IPS-18c (cell line): ENCODE measurements around the gene SEMA6A.
"Not testable (repeated sequence)": the region's sequence is repeated elsewhere in the genome, so short reads cannot be mapped to it uniquely, and the experiment has no call there.

Experiments
- H3K4me3 ChIP-seq: 2 replicates; pipeline ENCODE4 v1.7.0; 2013; ENCODE audit warnings: low read depth, mild to moderate bottlenecking, low read length, moderate library complexity; ENCODE audit not compliant: insufficient read depth
- H3K9me3 ChIP-seq: one replicate; pipeline ENCODE4 v1.6.1; 2013; ENCODE audit warnings: mild to moderate bottlenecking, low read length, moderate library complexity; ENCODE audit not compliant: control insufficient read depth, insufficient read depth

The SEMA6A gene

DNA sequence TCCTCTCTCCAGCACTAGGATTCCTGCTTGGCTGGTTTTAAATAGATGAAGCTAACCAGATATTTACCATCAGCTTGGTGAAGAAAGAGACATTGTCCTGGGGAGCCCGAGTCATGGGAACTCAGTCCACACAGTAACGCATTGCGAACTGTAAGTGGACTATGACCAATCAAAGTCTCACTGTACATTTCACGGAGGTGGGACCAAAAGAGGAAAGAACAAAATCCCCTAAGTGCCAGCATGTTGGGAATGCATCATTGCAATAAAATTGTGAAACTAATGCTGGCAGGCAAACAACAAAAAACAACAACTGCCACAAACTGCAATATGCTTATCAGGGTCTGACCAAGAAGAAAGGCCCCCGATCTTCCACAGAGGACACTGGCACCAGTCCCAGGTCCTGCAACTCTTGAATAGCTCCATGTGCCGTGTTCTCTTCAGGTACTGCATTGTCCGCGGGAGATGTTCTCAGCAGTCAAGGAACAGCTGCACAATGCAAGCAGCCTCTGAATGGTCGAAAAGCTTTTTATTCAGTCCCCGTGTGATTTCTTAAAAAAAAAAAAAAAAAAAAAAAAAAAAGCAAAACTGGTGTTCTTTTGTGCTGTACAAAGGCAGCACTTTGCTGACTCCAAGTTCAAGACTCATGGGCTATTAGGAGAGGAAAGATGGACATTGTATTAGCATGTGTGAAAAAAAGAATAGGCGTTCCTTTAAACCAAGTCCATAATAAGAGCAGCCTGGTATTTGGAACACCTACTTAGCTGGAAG, 38.1 kb downstream of the SEMA6A start:
- Histone ChIP-seq H3K4me3 (no peak overlapping the region), H3K9me3 (no peaks in the 10 kb centered on the region)

- Histone ChIP-seq H3K4me3 (no peak overlapping the region), H3K9me3 (no peaks in the 10 kb centered on the region)
These were observed 39.5 kb downstream of the SEMA6A start for GRCh38 chr5:116534964-116535651.

DNA sequence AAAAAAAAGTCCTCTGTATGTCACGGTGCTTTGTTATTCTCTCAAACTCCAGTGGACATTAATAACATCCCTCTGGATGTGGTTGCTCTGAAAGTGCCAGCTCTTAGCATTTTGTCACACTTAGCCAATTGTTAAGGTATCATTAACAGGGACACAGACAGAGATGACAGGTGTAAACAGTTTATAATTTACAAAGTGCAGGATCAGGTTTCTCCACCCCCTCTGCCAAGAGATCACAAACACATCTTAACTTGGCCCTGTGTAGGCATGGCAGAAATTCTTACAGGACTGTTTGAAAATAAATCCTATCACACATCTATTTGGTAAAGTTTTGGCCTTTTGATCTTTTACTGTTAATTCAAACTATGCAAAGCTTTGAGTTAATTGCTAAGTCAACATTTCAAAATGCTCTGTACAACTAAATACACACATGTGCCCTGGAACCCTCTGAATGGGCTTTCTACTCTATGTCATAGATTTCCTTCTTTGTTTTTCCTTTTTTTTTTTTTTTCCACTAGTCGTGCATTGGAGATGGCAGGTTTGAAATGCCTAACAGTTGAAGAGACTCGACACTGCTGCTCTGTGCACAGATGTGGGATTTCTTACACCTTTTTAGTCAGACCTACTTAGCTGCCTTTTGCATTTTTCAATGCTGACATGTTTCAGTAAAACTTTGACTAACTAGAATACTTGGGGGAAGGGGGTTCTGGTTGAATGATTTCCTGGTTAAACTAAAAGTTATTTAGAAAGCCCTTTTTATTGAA, 41.7 kb downstream of the SEMA6A start:
- Histone ChIP-seq H3K4me3 (no peak overlapping the region), H3K9me3 (no peaks in the 10 kb centered on the region)

DNA sequence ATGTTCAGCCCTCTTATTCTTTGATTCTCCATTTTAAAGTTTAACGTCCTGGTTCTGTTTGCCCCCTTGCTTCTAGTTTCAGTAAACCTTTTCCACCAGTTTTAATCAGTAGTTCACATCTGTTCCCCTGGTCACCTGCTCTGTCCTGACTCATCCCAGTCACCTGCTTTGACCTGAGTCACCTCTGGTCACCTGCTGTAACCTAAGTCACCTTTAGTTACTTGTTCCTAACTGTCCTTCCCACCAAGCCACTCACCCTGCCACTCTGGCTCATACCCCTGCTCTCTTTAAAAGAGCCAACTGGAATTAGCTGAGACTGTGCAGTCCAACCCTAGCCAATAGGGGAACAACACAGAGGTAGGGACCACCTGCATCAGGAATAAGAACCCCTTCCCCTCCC, 43.0 kb downstream of the SEMA6A start:
- H3K4me3 ChIP-seq = no peak overlapping the region
- H3K9me3 ChIP-seq = no peaks in the 10 kb centered on the region

DNA sequence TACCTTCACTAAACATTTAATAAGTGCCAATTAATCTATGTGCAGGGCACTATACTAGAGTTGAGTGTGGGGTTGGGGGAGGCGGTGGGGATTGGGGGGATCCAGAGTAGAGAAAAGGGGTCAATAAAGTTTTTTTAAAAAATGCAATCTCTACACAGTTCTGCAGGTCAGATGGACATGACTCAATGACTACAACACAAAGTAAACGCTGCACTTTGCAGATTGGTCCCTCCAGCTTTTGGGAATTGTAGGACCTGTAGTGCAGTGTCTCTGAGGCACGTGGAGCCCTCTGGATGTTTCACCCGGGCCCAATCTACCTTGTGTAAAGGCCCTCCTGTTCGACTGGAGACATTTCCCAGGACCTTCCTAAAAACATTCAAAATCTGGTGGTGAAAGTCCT, 43.5 kb downstream of the SEMA6A start:
- Histone ChIP-seq H3K4me3 (no peak overlapping the region), H3K9me3 (no peaks in the 10 kb centered on the region)

DNA sequence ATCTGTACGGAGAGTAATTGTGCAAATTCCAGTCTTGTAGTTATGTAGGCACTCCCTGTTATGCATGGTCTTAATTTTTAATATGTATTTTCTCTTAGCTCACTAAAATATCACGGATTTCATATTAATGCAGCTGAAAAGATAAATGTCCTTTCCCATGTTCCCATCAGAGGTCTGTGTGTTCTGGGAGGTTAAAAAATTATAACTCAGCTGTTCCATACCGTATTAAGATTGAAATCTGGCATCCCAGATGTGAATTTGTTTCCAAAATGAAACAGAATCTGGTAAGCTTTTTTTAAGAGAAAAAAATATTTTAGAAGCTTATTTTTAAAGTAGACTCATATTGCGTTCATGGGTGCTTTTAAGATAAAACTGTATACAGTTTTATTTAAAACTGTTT, 44.3 kb downstream of the SEMA6A start:
- Histone ChIP-seq H3K4me3 (no peak overlapping the region), H3K9me3 (no peaks in the 10 kb centered on the region)

DNA sequence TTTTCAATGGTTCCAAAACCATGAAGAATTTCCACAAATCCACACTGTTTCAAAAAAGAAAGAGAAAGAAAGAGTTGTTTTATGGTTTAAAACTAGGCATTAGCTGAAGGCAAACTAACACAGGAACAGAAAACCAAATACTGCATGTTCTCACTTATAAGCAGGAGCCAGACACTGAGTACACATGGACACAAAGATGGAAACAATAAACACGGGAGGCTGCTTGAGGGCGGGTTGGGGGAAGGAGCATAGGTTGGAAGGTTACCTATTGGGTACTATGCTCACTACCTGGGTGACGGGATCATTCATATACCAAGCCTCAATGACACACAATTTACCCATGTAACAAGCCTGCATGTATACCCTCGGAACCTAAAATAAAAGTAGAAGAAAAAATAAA, 45.0 kb downstream of the SEMA6A start:
- H3K9me3 ChIP-seq = no peaks in the 10 kb centered on the region
- no peak overlapping the region for H3K4me3 ChIP-seq

- Histone ChIP-seq H3K4me3 (no peak overlapping the region), H3K9me3 (no peaks in the 10 kb centered on the region)
These were observed 45.9 kb downstream of the SEMA6A start for GRCh38 chr5:116528519-116529234.

DNA sequence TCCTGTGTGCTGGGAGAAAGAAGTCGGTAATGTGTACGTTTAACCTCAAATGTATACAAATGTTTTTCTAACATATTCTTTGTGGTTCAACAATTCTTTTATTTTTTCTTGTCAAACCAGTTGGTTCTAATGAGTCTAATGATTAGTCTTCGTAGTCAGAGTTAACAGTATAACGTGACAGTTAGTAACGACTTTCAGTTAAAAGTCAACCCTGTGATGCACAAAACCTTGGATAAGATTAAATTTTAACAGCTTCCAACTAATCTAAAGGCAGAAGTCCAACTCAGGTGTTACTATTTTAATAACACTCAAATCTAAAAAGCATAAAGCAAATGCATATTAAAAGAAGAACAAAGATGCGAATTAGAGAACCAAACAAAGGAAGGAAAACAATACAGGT, 47.0 kb downstream of the SEMA6A start:
- Histone ChIP-seq H3K4me3 (no peak overlapping the region), H3K9me3 (no peaks in the 10 kb centered on the region)

GRCh38 chr5:116525674-116526073, 48.9 kb downstream of the SEMA6A start:
- Histone ChIP-seq H3K9me3 (no peaks in the 10 kb centered on the region), H3K4me3 (no peak overlapping the region)

GRCh38 chr5:116524966-116525365, 49.7 kb downstream of the SEMA6A start:
- H3K9me3 ChIP-seq = no peaks in the 10 kb centered on the region
- H3K4me3 ChIP-seq = no peak overlapping the region

DNA sequence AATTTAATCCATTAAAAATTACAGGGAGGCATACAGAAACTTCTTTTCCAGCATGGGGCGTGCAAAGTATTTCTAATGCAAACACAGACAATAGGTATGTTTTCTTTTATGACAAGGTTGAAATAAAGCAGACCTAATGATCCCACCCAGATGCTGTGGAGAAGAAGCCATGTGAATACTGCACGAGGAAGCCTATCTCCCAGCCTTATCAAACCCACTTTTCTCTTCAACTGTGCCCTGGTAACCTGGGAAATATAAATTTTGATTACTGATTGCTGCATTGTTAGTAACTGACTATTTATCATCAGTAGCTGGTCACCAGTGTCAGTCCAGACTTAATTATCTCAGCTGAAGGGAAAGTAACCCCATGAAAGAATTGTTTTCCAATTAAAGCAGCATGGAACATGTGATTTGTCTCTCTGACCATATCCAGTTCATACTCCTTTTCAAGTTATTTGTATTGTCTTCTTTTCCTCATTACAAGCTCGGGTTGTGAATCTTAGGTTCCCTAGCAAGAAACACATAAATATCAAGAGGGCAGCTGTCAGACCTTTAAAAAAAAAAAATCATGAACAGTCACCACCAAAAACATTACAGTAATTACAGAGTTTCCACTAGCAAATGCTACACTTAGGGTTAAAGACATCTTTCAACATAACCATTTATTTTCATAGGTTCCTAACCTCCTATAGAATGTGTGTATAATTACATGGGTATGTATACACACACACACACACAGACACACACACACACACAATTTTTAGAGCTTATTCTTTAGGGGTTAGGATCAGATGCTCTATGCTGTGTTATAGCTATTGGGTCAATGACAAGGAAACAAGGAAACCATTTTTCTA, 50.3 kb downstream of the SEMA6A start:
- no peaks in the 10 kb centered on the region for H3K9me3 ChIP-seq
- no peak overlapping the region for H3K4me3 ChIP-seq

DNA sequence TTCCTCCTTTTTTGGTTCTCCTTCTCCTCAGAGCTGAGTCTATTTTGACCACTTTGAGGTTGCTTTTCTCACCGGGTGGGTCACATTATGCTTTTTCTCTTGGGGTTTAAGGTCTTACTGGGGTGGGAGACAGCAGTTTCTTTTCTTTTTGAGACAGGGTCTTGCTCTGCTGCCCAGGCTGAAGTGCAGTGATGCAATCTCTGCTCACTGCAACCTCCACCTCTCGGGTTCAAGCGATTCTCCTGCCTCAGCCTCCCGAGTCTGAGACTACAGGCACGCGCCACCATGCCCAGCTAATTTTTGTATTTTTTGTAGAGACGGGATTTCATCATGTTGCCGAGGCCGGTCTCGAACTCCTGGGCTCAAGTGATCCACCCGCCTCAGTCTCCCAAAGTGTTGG, 51.4 kb downstream of the SEMA6A start:
- not testable (repeated sequence) for H3K9me3 ChIP-seq, H3K4me3 ChIP-seq

GRCh38 chr5:116522356-116523136, 52.1 kb downstream of the SEMA6A start:
- Histone ChIP-seq H3K4me3 (no peak overlapping the region), H3K9me3 (no peaks in the 10 kb centered on the region)

- H3K9me3 ChIP-seq = no peaks in the 10 kb centered on the region
- H3K4me3 ChIP-seq = no peak overlapping the region
These were observed 53.3 kb downstream of the SEMA6A start for GRCh38 chr5:116521173-116521872.
